DLD1 (cell line): Measurements from ENCODE around the gene KRTAP4-6.
"Not testable (repeated sequence)": the region's sequence is repeated elsewhere in the genome, so short reads cannot be mapped to it uniquely, and the experiment has no call there.

Experiments
- in situ Hi-C: cut with HindIII; loops from 2 replicates; pipeline ENCODE4 v1.10.0; 2017; ENCODE audit warnings: low sequenced_read_pairs

KRTAP4-6 gene

DNA sequence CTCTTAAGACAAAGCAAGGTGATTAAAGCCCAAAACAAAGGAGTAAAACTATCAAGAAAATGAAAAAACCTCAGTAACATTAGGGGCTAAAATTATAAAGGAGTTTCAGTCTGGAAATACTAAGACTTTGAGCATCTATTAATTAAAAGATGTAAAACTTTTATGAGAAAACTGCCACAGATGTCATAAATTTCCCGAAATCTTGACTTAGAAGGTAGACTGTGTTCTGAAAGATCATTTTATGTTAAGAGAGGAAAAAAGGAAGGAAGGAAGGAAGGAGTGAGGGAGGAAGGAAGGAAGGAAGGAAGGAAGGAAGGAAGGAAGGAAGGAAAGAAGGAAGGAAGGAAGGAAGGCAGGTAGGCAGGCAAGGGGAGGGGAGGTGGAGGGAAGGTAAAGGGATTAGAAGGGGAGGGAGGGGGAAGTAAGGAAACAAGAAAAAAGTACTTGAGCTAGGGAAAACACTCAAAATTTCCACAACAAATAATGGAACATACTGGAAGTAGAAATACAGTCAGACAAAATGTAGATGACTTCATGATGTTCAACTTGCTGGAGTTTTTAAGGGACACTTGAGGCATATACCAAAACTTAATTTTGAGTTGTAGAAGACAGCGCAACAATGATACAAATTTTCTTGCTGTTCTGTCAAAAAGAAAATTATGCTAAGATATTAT, 7.3 kb upstream of the KRTAP4-6 start:
- in situ Hi-C loops, result no loop called here

DNA sequence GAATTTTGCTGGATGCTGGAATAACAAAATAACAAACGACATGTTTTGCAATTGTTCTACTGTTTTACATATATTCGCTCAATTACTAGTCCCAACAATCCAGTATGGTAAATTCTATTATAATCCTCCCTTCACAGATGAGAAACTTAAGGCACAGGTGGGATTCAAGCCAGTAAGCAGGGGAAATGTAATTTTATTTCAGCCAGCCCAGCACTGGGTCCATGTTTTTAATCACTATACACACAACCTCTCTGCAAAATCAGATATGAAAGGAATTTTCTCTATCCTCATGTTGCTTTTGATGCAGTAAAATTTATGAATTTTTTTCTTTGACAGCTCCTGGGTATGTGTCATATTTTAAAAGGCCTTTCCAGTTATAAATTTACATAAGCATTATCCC, 4.9 kb upstream of the KRTAP4-6 start:
- in situ Hi-C loops, result no loop called here

DNA sequence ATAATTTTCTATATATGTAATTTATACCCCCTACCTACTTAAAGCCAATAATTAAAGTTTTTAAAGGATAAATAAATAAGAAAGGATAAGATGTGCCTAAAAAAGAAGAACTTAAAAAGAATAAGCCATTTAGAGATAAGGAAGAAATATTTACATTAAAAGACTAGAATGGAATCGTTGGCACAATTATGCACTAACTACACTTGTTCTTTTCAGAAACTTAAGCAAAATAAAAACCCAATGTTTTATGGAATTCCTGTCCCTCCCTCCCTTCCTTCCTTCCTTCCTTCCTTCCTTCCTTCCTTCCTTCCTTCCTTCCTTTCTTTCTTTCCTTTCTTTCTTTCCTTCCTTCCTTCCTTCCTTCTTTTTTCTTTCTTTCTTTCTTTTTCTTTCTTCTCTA, 4.5 kb upstream of the KRTAP4-6 start:
- in situ Hi-C loops, result no loop called here

DNA sequence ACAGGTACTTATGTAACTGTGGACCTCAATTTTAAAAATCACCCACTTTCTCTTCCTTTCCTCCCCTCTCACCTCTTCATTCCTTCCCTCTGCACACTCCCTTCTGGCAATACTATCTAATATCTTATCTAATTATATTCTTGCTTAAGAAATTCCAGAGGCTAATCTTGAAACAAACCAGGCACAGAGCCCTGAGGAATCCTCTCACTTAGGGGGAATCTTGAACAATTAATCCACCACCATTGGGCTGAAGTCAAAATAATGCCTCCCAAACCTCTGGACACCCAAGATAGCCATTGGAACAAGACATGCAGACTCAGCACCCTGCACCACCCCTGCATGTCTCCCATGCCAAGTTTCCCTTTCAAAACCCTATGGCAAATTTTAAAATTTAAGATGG, 1.0 kb upstream of the KRTAP4-6 start:
- in situ Hi-C loops, result no loop called here

DNA sequence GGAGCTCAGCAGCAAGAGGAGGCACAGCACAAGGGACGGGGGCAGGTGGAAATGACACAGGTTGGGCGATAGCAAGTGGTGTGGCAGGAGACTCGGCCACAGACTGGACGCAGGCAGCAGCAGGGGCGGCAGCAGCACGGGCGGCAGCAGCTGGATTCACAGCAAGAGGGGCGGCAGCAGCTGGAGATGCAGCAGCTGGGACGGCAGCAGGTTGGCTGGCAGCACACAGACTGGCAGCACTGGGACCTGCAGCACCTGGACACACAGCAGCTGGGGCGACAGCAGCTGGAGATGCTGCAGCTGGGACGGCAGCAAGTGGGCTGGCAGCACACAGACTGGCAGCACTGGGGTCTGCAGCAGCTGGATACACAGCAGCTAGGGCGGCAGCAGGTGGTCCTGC, 479 bp downstream of the KRTAP4-6 start:
- in situ Hi-C loops, result not testable (repeated sequence)

DNA sequence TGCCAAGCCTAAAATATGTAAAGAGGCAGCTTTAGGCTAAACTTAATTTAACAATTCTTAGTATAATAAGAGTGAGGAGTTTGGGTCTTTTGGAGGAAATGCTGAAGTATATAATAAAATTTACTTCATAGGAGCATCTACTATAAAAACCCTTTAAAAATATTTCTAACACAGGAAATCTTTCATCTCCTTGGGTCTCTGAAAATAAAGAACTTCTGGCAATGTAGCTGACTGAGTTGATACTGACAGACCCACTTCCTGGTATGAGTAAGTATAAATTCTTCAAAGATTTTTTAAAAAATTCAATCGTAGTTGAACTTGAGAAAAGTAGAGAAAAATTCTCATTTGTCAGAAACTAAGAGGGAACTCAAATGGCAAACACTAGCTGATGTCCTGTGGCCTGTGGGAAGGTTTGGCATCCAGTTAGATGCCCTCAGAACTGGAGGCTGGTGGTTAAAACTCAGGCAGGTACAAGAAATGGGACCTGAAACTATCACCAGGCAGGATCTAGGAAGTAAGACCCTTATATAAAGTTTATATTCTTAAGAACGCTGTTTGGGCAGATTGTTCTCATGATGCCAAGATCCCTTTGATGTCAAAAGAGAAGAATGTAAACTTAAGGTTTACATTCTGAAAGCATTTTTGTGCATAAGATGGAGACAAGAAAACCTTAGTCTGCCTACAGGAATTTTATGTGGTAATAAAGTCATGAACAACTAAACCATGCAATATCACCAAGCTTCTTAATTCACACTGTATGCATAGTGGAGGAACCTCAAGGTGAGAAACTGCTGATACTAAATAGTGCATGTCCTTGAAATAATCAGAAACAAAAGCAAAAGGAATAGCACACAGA, 6.2 kb downstream of the KRTAP4-6 start:
- in situ Hi-C loops, result no loop called here

DNA sequence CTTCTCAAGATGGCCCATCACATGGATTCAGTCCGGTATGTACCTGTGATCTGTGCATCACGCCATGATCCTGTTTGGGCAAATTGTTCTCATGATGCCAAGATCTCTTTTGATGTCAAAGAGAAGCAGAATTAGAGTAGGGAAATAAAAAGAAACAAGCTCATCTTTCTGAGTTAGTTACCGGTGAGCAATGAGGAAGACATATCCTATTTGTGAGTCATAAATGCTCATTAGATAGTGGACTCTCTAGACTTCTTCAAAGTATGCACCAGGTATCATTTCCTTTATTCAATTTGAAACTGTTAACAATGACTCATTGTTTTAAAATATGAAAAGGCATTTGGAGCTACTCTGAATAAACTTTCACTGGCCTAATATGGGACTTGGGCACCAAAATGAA, 8.4 kb downstream of the KRTAP4-6 start:
- in situ Hi-C loops, result no loop called here

DNA sequence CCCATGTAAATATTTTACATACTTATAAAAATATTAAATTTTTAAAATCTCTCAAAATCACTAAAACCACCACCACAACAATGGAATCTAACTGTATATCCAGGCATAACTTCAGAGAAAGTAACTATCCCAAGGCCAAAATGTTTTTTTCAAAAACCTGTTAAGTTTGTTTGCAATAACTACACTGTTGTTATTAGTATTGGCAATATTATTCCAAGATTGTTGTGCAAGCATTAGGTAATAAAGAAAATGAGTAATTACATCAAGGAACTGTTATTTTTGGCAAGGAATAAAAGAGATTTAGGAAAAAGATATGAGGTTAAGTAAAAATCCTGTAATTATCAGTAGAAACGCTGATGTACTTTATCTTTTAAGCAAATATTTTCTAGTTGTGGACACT, 13.0 kb downstream of the KRTAP4-6 start:
- in situ Hi-C loops, result no loop called here

DNA sequence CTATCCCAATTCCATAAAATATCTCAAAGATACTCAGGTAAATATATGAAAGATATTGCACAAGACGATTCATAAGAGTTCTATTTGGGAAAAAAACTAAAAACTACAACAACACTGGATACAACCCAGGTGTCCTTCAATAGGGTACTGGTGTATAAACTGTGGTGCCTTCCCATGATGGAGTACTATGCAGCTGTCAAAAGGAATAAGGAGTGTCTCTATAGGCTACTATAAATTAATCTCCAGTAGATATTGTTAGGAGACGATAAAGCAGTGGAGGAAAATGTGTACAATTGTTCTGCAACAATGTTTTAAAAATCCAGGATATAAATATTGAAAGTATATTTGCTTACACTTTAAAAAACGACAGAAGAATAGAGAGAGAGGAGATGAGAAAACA, 13.9 kb downstream of the KRTAP4-6 start:
- in situ Hi-C loops, result no loop called here

DNA sequence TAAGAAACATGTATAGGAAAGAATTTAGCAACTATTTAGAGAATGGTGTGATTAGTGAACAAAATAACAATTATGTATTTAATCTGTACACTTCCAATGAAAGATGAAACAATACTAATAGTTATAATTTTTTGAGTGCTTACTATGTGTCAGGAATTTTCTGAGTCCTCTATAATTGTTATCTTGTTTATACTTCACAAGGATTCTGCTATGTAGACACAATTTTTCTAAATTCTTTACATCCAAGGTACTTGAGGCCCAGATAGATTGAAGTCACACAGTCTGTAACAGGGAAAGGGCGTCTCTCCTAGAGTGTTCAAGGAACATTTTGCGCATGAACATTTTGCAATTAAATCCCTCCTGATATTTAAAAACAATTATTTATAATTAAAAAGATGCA, 15.3 kb downstream of the KRTAP4-6 start:
- in situ Hi-C loops, result no loop called here

DNA sequence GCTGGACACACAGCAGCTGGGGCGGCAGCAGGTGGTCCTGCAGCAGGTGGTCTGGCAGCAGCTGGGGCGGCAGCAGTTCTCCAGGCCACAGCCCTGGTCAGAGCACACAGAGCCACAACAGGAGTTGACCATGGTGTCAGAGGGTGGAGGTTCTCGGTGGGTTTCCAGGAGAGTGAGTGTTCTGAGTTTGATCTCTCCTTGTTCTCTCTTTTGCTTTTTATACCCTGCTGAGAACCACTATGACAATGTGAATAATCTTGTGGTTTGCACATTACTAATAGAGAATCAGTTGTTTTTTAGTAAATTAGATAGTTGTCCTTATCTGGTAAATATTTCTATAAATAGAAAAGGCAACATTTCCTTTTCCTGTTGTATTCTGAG, 16.4 kb downstream of the KRTAP4-6 start, which contains the start of gene KRTAP4-12:
Gene KRTAP4-12, minus strand, starts transcription at position 192 of the 381 bp plus-strand sequence. Its CDS starts 60 bp downstream, at position 132.
- in situ Hi-C loops, result not testable (repeated sequence)

DNA sequence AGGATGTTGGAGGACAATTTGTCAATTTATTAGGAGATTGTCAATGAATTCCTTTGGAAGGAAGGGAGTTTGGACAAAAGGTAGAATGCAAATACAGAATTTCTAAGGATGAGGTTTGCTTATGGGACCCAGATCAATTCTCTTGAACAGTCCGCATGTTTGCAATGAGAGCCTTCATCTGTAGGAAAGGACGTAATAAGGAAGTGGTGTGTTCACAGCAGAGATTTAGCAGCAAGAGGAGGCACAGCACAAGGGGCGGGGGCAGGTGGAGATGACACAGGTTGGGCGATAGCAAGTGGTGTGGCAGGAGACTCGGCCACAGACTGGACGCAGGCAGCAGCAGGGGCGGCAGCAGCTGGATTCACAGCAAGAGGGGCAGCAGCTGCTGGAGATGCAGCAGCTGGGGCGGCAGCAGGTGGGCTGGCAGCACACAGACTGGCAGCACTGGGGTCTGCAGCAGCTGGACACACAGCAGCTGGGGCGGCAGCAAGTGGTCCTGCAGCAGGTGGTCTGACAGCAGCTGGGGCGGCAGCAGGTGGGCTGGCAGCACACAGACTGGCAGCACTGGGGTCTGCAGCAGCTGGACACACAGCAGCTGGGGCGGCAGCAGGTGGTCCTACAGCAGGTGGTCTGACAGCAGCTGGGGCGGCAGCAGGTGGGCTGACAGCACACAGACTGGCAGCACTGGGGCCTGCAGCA, 16.9 kb downstream of the KRTAP4-6 start:
- in situ Hi-C loops, result not testable (repeated sequence)

DNA sequence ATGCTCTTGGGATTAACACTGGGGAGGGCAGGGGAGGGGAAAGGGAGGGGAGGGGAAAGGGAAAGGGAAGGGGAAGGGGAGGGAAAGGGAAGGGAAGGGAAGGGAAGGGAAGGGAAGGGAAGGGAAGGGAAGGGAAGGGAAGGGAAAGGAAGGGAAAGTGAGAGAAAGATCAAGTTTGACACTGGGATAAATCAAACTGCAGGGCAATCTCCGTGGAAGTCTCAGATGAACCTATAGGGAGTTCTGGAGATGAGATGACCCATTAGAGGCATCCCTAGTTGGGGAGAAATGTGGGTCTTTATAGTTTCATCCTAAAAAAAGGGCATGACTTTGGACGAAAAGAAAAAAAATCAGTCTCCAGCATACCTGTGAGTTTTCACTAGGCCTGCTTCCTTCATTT, 18.6 kb downstream of the KRTAP4-6 start:
- in situ Hi-C loops, result no loop called here

DNA sequence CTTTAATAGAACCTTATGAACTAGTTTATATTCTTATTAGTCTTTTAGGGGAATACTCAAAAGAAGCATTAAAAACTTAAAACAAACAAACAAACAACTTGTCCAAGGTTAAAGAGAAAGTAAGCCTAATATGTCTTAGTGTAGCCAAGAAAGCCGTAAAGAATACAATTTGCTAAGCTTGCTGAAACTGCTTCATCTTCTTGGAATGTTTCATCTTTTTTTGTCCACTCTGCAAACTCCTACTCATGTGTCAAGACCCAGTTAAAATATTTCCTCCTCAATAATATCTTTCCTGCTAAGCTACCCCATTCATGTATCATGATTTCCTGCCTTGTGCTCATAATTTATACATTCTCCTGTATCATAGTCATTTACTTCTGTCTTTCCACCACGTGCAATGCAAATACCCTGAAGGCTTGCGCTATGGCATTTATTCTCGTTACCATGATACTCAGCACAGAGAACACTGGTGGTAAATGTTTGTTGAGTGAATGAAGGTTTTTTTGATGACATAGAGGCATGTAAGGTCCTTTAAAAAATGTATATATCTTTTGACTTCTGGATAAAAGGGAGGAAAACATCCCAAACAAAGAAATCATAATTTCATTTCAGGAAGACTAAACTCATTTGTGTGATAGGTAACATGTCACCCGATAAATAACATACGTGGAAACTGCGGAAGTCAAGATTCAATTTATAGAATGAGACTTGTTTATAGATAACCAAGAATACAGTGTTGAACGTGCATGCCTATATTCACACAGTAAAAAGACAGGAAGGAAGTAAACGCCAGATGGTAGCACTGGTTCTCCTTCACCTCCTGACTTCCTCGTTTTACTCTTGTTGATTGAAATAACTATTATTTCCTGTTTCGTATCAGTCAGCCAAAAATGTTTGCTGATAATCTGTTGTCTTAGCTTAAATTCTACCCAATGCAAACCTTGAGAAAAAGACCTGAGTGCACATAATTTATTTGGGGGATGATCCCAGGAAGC, 20.4 kb downstream of the KRTAP4-6 start:
- in situ Hi-C loops, result not testable (repeated sequence)

DNA sequence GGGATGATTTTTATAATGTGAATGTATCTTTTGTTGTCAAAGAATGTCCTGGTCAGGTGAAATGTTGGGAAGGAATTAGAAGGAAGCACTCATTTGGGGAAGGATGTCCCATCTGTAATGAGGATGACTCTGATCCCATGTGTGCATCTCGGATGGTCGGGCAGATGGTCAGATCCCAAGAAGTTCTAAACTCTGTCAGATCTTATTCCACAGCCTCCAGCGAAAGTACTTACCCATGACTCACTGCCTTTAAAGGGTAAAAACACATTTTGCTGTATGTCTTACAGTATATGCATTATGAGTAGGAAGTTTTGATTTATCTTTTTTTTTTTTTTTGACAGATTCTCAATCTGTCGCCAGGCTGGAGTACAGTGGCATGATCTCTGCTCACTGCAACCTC, 21.6 kb downstream of the KRTAP4-6 start:
- in situ Hi-C loops, result no loop called here

DNA sequence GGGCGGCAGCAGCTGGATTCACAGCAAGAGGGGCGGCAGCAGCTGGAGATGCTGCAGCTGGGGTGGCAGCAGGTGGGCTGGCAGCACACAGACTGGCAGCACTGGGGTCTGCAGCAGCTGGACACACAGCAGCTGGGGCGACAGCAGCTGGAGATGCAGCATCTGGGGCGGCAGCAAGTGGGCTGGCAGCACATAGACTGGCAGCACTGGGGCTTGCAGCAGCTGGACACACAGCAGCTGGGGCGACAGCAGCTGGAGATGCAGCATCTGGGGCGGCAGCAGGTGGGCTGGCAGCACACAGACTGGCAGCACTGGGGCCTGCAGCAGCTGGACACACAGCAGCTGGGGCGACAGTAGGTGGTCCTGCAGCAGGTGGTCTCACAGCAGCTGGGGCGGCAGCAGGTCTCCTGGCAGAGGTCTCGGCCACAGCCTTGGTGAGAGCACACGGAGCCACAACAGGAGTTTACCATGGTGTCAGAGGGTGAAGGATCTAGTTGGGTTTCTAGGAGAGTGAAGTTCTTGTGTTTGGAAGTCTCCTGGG, 22.4 kb downstream of the KRTAP4-6 start, which contains the start of gene KRTAP4-11:
Gene KRTAP4-11, minus strand, starts transcription at position 528 of the 541 bp plus-strand sequence. Its CDS starts 58 bp downstream, at position 470.
- in situ Hi-C loops, result not testable (repeated sequence)

DNA sequence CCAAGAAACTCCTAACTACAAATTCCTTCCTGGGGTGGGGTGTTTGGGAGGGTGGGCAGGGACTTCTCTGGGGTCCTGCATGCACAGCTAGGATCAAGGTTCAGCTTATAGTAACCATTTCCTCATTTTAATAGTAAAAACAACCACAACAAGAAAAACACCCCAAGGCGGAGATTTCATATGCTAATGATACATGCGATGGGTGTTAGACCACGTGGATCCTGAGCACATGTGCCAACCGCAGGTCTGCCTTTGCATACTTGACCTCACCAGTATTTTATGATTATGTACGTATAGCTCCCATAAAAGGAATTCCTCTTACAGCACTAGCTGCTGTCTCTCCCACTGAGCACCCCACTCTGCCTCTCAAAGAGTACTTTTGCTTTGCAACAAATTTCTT, 24.0 kb downstream of the KRTAP4-6 start:
- in situ Hi-C loops, result no loop called here

DNA sequence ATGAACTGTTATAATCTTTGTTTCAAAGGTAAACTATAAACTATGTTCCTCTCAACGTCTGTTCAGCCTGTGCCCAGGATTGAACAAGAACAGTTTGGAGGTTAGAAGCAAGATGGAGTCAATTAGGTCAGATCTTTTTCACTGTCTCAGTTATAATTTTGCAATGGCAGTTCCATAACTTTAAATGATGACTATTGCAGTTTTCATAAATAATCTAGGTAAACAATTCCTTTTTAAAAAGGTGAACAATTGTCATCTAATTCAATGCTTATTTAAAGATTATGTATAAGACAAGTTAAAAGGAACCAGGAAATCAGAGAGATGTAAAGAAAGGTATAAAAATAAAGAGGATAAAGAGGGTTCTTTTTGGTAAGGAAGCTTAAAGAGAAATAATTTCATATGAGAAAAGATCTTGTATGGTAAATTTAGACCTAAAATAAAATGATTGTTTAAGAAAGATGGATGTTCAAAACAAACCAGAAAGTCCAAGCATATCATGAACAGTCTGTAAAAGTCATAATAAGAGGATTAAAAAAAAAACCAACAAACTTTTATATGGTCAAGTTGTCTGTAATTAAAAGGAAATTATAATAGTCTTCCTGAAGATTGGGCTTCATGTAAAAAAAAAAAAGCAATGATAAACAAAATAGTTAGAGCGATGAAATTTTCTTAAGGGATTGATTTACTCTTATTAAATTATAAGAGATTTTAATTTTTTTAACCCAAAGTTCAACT, 29.0 kb downstream of the KRTAP4-6 start:
- in situ Hi-C loops, result no loop called here

DNA sequence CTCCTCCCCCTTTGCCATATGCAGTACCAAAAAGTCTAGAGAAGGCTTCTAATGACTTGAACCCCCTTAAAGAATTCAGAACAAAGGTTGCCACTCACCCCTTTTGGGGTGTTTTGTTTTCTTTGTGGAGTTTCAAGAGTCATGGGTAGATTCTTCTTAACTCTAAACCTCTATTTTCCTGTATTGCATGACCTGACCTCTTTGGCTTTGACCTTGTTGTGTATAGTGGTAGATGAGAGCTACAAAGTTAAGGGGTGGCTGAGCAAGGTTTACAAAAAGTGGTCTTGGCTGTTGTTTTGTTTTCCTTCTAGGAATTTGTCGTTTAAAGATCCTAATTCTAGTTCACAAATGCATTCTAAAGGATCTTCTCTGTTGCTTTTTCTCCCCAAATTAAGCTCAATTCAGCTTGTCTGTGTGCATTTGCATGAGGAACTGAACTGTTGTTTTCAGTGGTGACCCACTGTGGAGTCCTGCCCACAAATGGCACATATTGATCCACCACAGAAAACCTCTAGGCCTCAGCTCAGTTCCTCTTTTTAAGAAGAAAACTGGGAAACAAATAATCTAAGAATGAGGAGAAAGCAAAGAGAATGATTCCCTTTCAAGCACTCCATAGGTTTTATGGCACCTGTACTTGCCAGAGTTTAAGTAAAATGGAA, 31.5 kb downstream of the KRTAP4-6 start:
- in situ Hi-C loops, result not testable (repeated sequence)
